ENCODE results near the gene SCAF1. TPM values are rescaled to one million over a fixed set of nuclear protein-coding genes. Genes with fewer than 3 reads are reported as not detected.

Gene SCAF1
- total and polyA plus RNA-seq, 10 of the 15 experiments (the other 5 are each of a cell fraction or from before 2014, with no cell fraction given): 0.18 to 77.0 (median 5.3) TPM

DNA sequence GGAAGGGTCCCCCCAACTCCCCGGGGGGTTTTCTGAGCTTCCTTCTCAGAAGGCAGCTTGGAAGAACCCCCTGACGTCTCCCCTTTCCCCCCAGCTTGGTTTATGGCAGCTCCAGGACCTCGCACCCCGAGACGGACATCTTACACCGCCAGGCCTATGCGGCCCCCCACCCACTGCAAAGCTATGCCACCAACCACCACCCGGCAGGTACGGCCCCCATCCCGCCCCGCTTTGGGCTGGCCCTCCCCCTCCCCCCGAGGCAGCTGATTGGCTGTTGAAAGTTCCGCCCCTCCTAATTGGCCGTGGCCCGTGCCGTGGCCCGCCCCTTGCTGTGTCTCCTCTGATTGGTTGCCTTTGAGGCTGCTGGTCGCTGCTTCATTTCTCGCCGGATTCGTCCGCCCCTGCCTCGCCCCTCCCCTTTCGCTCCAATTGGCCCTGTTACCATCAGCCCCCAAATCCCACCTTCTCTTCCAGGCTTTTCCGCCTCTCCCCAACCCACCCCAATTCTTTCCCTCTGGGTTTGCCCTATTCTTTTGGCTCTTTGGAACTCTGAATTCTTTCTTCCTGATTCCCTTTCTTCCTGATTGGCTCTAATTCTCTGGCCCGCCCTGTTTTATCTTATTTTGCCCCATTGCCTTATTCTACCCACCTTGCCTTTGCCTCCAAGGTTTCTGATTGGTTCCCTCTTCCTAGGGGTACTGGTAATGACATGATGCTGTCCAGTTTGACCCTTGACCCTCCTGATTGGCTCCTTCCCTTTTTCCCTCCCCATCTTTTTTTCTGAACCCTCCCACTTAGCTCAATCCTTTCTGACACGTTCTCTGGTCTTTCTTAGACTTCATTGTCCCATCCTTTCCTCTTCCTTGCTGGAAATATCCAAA lies 48.5 kb upstream of the SCAF1 start (continued):
- TF ChIP-seq YY1 (IDR thresholded peaks at IDR 0.05; ENCODE audit: low read depth, low read length): no peak; the same call in 1 of the 2 replicates
- TF ChIP-seq, protein P1, sequence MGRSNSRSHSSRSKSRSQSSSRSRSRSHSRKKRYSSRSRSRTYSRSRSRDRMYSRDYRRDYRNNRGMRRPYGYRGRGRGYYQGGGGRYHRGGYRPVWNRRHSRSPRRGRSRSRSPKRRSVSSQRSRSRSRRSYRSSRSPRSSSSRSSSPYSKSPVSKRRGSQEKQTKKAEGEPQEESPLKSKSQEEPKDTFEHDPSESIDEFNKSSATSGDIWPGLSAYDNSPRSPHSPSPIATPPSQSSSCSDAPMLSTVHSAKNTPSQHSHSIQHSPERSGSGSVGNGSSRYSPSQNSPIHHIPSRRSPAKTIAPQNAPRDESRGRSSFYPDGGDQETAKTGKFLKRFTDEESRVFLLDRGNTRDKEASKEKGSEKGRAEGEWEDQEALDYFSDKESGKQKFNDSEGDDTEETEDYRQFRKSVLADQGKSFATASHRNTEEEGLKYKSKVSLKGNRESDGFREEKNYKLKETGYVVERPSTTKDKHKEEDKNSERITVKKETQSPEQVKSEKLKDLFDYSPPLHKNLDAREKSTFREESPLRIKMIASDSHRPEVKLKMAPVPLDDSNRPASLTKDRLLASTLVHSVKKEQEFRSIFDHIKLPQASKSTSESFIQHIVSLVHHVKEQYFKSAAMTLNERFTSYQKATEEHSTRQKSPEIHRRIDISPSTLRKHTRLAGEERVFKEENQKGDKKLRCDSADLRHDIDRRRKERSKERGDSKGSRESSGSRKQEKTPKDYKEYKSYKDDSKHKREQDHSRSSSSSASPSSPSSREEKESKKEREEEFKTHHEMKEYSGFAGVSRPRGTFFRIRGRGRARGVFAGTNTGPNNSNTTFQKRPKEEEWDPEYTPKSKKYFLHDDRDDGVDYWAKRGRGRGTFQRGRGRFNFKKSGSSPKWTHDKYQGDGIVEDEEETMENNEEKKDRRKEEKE (IDR thresholded peaks at IDR 0.05): no peak
- peak; percentile 42; the same call in 1 of the 2 replicates for TF ChIP-seq ATF7 (IDR thresholded peaks at IDR 0.05; ENCODE audit: low read depth)
- no peak for TF ChIP-seq TCF12 (IDR thresholded peaks at IDR 0.05; ENCODE audit: low read depth, low read length)
- TF ChIP-seq EED (IDR thresholded peaks at IDR 0.05; ENCODE audit: low read depth): no peak
- TF ChIP-seq MEF2A (IDR thresholded peaks at IDR 0.05; ENCODE audit: insufficient read depth, low read depth, low read length): no peak
- TF ChIP-seq, protein P2, sequence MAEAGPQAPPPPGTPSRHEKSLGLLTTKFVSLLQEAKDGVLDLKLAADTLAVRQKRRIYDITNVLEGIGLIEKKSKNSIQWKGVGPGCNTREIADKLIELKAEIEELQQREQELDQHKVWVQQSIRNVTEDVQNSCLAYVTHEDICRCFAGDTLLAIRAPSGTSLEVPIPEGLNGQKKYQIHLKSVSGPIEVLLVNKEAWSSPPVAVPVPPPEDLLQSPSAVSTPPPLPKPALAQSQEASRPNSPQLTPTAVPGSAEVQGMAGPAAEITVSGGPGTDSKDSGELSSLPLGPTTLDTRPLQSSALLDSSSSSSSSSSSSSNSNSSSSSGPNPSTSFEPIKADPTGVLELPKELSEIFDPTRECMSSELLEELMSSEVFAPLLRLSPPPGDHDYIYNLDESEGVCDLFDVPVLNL (IDR thresholded peaks at IDR 0.05; ENCODE audit: low read depth, low read length): no peak
- TF ChIP-seq, protein P3, sequence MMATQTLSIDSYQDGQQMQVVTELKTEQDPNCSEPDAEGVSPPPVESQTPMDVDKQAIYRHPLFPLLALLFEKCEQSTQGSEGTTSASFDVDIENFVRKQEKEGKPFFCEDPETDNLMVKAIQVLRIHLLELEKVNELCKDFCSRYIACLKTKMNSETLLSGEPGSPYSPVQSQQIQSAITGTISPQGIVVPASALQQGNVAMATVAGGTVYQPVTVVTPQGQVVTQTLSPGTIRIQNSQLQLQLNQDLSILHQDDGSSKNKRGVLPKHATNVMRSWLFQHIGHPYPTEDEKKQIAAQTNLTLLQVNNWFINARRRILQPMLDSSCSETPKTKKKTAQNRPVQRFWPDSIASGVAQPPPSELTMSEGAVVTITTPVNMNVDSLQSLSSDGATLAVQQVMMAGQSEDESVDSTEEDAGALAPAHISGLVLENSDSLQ (IDR thresholded peaks at IDR 0.05): peak; percentile 41; the same call in 1 of the 2 replicates
- TF ChIP-seq, protein P4, sequence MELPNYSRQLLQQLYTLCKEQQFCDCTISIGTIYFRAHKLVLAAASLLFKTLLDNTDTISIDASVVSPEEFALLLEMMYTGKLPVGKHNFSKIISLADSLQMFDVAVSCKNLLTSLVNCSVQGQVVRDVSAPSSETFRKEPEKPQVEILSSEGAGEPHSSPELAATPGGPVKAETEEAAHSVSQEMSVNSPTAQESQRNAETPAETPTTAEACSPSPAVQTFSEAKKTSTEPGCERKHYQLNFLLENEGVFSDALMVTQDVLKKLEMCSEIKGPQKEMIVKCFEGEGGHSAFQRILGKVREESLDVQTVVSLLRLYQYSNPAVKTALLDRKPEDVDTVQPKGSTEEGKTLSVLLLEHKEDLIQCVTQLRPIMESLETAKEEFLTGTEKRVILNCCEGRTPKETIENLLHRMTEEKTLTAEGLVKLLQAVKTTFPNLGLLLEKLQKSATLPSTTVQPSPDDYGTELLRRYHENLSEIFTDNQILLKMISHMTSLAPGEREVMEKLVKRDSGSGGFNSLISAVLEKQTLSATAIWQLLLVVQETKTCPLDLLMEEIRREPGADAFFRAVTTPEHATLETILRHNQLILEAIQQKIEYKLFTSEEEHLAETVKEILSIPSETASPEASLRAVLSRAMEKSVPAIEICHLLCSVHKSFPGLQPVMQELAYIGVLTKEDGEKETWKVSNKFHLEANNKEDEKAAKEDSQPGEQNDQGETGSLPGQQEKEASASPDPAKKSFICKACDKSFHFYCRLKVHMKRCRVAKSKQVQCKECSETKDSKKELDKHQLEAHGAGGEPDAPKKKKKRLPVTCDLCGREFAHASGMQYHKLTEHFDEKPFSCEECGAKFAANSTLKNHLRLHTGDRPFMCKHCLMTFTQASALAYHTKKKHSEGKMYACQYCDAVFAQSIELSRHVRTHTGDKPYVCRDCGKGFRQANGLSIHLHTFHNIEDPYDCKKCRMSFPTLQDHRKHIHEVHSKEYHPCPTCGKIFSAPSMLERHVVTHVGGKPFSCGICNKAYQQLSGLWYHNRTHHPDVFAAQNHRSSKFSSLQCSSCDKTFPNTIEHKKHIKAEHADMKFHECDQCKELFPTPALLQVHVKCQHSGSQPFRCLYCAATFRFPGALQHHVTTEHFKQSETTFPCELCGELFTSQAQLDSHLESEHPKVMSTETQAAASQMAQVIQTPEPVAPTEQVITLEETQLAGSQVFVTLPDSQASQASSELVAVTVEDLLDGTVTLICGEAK (IDR thresholded peaks at IDR 0.05; ENCODE audit: borderline replicate concordance): no peak
- TF ChIP-seq, protein P5, sequence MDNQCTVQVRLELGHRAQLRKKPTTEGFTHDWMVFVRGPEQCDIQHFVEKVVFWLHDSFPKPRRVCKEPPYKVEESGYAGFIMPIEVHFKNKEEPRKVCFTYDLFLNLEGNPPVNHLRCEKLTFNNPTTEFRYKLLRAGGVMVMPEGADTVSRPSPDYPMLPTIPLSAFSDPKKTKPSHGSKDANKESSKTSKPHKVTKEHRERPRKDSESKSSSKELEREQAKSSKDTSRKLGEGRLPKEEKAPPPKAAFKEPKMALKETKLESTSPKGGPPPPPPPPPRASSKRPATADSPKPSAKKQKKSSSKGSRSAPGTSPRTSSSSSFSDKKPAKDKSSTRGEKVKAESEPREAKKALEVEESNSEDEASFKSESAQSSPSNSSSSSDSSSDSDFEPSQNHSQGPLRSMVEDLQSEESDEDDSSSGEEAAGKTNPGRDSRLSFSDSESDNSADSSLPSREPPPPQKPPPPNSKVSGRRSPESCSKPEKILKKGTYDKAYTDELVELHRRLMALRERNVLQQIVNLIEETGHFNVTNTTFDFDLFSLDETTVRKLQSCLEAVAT (IDR thresholded peaks at IDR 0.05): no peak
- TF ChIP-seq, protein P6, sequence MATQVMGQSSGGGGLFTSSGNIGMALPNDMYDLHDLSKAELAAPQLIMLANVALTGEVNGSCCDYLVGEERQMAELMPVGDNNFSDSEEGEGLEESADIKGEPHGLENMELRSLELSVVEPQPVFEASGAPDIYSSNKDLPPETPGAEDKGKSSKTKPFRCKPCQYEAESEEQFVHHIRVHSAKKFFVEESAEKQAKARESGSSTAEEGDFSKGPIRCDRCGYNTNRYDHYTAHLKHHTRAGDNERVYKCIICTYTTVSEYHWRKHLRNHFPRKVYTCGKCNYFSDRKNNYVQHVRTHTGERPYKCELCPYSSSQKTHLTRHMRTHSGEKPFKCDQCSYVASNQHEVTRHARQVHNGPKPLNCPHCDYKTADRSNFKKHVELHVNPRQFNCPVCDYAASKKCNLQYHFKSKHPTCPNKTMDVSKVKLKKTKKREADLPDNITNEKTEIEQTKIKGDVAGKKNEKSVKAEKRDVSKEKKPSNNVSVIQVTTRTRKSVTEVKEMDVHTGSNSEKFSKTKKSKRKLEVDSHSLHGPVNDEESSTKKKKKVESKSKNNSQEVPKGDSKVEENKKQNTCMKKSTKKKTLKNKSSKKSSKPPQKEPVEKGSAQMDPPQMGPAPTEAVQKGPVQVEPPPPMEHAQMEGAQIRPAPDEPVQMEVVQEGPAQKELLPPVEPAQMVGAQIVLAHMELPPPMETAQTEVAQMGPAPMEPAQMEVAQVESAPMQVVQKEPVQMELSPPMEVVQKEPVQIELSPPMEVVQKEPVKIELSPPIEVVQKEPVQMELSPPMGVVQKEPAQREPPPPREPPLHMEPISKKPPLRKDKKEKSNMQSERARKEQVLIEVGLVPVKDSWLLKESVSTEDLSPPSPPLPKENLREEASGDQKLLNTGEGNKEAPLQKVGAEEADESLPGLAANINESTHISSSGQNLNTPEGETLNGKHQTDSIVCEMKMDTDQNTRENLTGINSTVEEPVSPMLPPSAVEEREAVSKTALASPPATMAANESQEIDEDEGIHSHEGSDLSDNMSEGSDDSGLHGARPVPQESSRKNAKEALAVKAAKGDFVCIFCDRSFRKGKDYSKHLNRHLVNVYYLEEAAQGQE (IDR thresholded peaks at IDR 0.05; ENCODE audit: low read depth, low read length): no peak
- TF ChIP-seq TARDBP (IDR thresholded peaks at IDR 0.05; ENCODE audit: borderline replicate concordance): no peak
- TF ChIP-seq RFX5 (IDR thresholded peaks at IDR 0.05; ENCODE audit: low read depth, low read length): peak; percentile 65
- peak; percentile 92 for TF ChIP-seq CHD2 (IDR thresholded peaks at IDR 0.05; ENCODE audit: borderline replicate concordance, low read depth, low read length)
